Body of pancreas (tissue), 4 donors: Measurements from ENCODE around the gene PPP1R9B. TPM values are rescaled to one million over a fixed set of nuclear protein-coding genes. Genes with fewer than 3 reads are reported as not detected.

ENCODE experiments used
- ATAC-seq: fragments of 150-250 bp; one replicate; pipeline ENCODE4 v1.9.1; 2016
- DNase-seq, 4 donors: peaks; one replicate each; pipeline ENCODE4 v3.0.0-alpha.2; 2019
- H3K27ac ChIP-seq, 4 donors: fragments of 200-600 bp; sonication (generic); 1 replicate in 3 of 4; 2 replicates in 1 of 4; pipeline versions ENCODE4 v1.5.1 to v1.6.1; 2016 to 2019; ENCODE audit warnings: mild to moderate bottlenecking in 1 of 4, mixed read lengths in 1 of 4, moderate library complexity in 1 of 4
- H3K27me3 ChIP-seq, 2 donors: fragments of 200-600 bp; sonication (generic); one replicate each; pipeline ENCODE4 v1.6.0; 2016; ENCODE audit warnings: mild to moderate bottlenecking in 1 of 2
- H3K36me3 ChIP-seq, 2 donors: fragments of 200-600 bp; sonication (generic); replicated peaks in 1 of 2; 2 replicates each; pipeline ENCODE4 v1.5.1; 2016; ENCODE audit warnings: low read depth in 2 of 2; ENCODE audit not compliant: insufficient read depth in 1 of 2
- H3K4me1 ChIP-seq: fragments of 200-600 bp; sonication (generic); one replicate; pipeline ENCODE4 v1.6.0; 2016
- H3K4me3 ChIP-seq, 2 donors: fragments of 200-600 bp; sonication (generic); 1 replicate in 1 of 2; 2 replicates in 1 of 2; pipeline ENCODE4 v1.5.1; 2016 to 2019
- H3K9me3 ChIP-seq, 3 donors: fragments of 200-600 bp; sonication (generic); 1 replicate in 2 of 3; 2 replicates in 1 of 3; pipeline ENCODE4 v1.5.1; 2016
- CTCF ChIP-seq, 7 experiments: fragments of 450-650 bp in 4 of 7; fragments of 200-600 bp in 3 of 7; sonication (generic) in 3 of 7; IDR thresholded peaks; one replicate each; pipeline ENCODE4 v1.5.1; 2016 to 2019; ENCODE audit warnings: antibody characterized with exemption in 7 of 7
- POLR2A ChIP-seq, 3 donors: fragments of 450-650 bp; IDR thresholded peaks; one replicate each; pipeline ENCODE4 v1.6.1; 2016; ENCODE audit warnings: antibody characterized with exemption in 3 of 3, mild to moderate bottlenecking in 2 of 3
- WGBS, 2 donors: methylation state at CpG; one replicate each; pipeline ENCODE4 v1.1.5; 2017; 5-methylcytosine and 5-hydroxymethylcytosine counted together
- intact Hi-C: fragments of 100-400 bp; cut with DNase I; formaldehyde crosslinking; loops from one replicate; pipeline ENCODE4 v1.15.1; 2023
- total RNA-seq, 2 donors: library from RNA; depleted of rRNA; stranded (reverse); fragments of >200 nt; gene quantifications; one replicate each; pipeline ENCODE4 v1.1.0, GENCODE V29; 2016

Gene PPP1R9B
- total RNA-seq, 2 donors from 2014 or later: 20.0 to 31.0 TPM

- peak overlapping the region; percentile 39 to 67 for H3K4me3 ChIP-seq
- intact Hi-C loops: no loop called here
- H3K27me3 ChIP-seq: no peaks in the 10 kb centered on the region
- 0 to 5% methylated on average over 12 to 23 of the region's 25 CpGs for WGBS, 2 donors
- H3K4me1 ChIP-seq: peaks cover 54% of the 10 kb centered on the region
- DNase-seq (peak; percentile 68 to 82 (median 72)), ATAC-seq (peak; percentile 17)
- H3K9me3 ChIP-seq: no peaks in the 10 kb centered on the region
- peaks cover 0 to 3% of the 10 kb centered on the region in 2 donors for H3K36me3 ChIP-seq
- peak overlapping the region; percentile 73 to 86 (median 82) for H3K27ac ChIP-seq
- TF ChIP-seq POLR2A (IDR thresholded peaks at IDR 0.05): peak in 1 of 3 donors; percentile 8
- peak in 4 of 7 experiments; percentile 14 to 46 (median 28) for TF ChIP-seq CTCF (IDR thresholded peaks at IDR 0.05)
Observed at GRCh38 chr17:50148226-50149090, 2.0 kb downstream of the PPP1R9B start.

- DNase-seq (peak in 3 of 4 donors; percentile 46 to 57 (median 51)), ATAC-seq (peak; percentile 13)
- TF ChIP-seq CTCF (IDR thresholded peaks at IDR 0.05) (no peak), POLR2A (IDR thresholded peaks at IDR 0.05) (no peak)
- Histone ChIP-seq H3K27ac (peak overlapping the region; percentile 73 to 86 (median 82)), H3K4me3 (no peak overlapping the region), H3K27me3 (no peaks in the 10 kb centered on the region), H3K9me3 (no peaks in the 10 kb centered on the region), H3K36me3 (peaks cover 0 to 6% of the 10 kb centered on the region in 2 donors), H3K4me1 (peaks cover 53% of the 10 kb centered on the region)
- 4 to 9% methylated on average over 5 of the region's 5 CpGs for WGBS, 2 donors
- intact Hi-C loops: no loop called here
Observed at GRCh38 chr17:50147841-50148225, 2.6 kb downstream of the PPP1R9B start.

GRCh38 chr17:50146927-50147665 lies 3.4 kb downstream of the PPP1R9B start:
- TF ChIP-seq POLR2A (IDR thresholded peaks at IDR 0.05) (no peak), CTCF (IDR thresholded peaks at IDR 0.05) (no peak)
- no peaks in the 10 kb centered on the region for H3K9me3 ChIP-seq
- peak overlapping the region in 3 of 4 donors; percentile 33 to 86 (median 79) for H3K27ac ChIP-seq
- intact Hi-C loops: no loop called here
- DNase-seq (no peak), ATAC-seq (no peak)
- 34 to 43% methylated on average over 13 to 15 of the region's 15 CpGs for WGBS, 2 donors
- no peak overlapping the region for H3K4me3 ChIP-seq
- H3K27me3 ChIP-seq: no peaks in the 10 kb centered on the region
- H3K36me3 ChIP-seq: peaks cover 0 to 7% of the 10 kb centered on the region in 2 donors
- peaks cover 46% of the 10 kb centered on the region for H3K4me1 ChIP-seq

- DNase-seq (peak in 2 of 4 donors; percentile 49), ATAC-seq (no peak)
- no peak for TF ChIP-seq POLR2A (IDR thresholded peaks at IDR 0.05)
- no peak for TF ChIP-seq CTCF (IDR thresholded peaks at IDR 0.05)
- Histone ChIP-seq H3K36me3 (peaks cover 0 to 10% of the 10 kb centered on the region in 2 donors), H3K4me3 (no peak overlapping the region), H3K9me3 (no peaks in the 10 kb centered on the region), H3K27ac (peak overlapping the region in 2 of 4 donors; percentile 16 to 79), H3K4me1 (peaks cover 41% of the 10 kb centered on the region), H3K27me3 (no peaks in the 10 kb centered on the region)
- intact Hi-C loops: no loop called here
- WGBS, 2 donors: 74 to 78% methylated on average over 4 to 9 of the region's 10 CpGs
Observed at GRCh38 chr17:50146230-50146926, 4.1 kb downstream of the PPP1R9B start.
